Vagina (tissue), 2 donors: ENCODE results near the gene CYYR1.

ENCODE experiments used
- CTCF ChIP-seq, 3 experiments: fragments of 450-650 bp in 2 of 3; fragments of 200-600 bp in 1 of 3; sonication (generic) in 1 of 3; IDR thresholded peaks; one replicate each; pipeline ENCODE4 v1.5.1; 2017 to 2019; ENCODE audit warnings: antibody characterized with exemption in 3 of 3, mild to moderate bottlenecking in 2 of 3, moderate library complexity in 2 of 3
- POLR2A ChIP-seq, 2 donors: fragments of 450-650 bp; IDR thresholded peaks; one replicate each; pipeline ENCODE4 v1.6.1; 2017; ENCODE audit warnings: antibody characterized with exemption in 2 of 2, mild to moderate bottlenecking in 2 of 2, moderate library complexity in 2 of 2
- POLR2AphosphoS5 ChIP-seq, 2 donors: sonication (generic); formaldehyde crosslinking; IDR thresholded peaks; one replicate each; pipeline ENCODE4 v1.9.0; 2017; ENCODE audit warnings: antibody characterized with exemption in 2 of 2, mild to moderate bottlenecking in 2 of 2, low read depth in 1 of 2; ENCODE audit not compliant: insufficient read depth in 1 of 2

- TF ChIP-seq CTCF (IDR thresholded peaks at IDR 0.05) = no peak
- no peak for TF ChIP-seq POLR2AphosphoS5 (IDR thresholded peaks at IDR 0.05; ENCODE audit: insufficient read depth in 1 of 2, low read depth in 1 of 2)
- TF ChIP-seq POLR2A (IDR thresholded peaks at IDR 0.05) = no peak
Observed at GRCh38 chr21:26597981-26598380, 24.9 kb upstream of the CYYR1 start.
